Hematopoietic multipotent progenitor cell treated with erythropoietin and hydrocortisone succinate and interleukin-3 and kit ligand, for 8 days (in vitro differentiated cells): ENCODE results near the gene CCR7.

ENCODE experiments used
- DNase-seq: peaks from one replicate; pipeline ENCODE4 v3.0.0-alpha.2; 2015

The CCR7 gene

GRCh38 chr17:40564883-40565768, at the start of gene CCR7:
Gene CCR7 (minus strand): TSS chr17:40565472. CDS start chr17:40565409, 63 bp downstream.
- peak; percentile 55 for DNase-seq

- DNase-seq, result no peak
Measured at GRCh38 chr17:40614431-40615067, 49.3 kb upstream of the CCR7 start.

- DNase-seq, result no peak
Measured at GRCh38 chr17:40613467-40614154, 48.3 kb upstream of the CCR7 start.

- DNase-seq, result no peak
Measured at GRCh38 chr17:40612599-40613244, 47.5 kb upstream of the CCR7 start.

GRCh38 chr17:40611840-40612474, 46.7 kb upstream of the CCR7 start:
- no peak for DNase-seq

- no peak for DNase-seq
Measured at GRCh38 chr17:40610359-40610758, 45.1 kb upstream of the CCR7 start.

GRCh38 chr17:40608061-40608581, 42.8 kb upstream of the CCR7 start:
- no peak for DNase-seq

GRCh38 chr17:40607641-40608040, 42.4 kb upstream of the CCR7 start:
- DNase-seq, result no peak

GRCh38 chr17:40606548-40607353, 41.5 kb upstream of the CCR7 start:
- no peak for DNase-seq

- no peak for DNase-seq
Measured at GRCh38 chr17:40605306-40605705, 40.0 kb upstream of the CCR7 start.

GRCh38 chr17:40604327-40605080, 39.2 kb upstream of the CCR7 start:
- no peak for DNase-seq

GRCh38 chr17:40602445-40603443, 37.5 kb upstream of the CCR7 start:
- no peak for DNase-seq

GRCh38 chr17:40600486-40601046, 35.3 kb upstream of the CCR7 start:
- DNase-seq, result no peak

GRCh38 chr17:40599468-40599763, 34.1 kb upstream of the CCR7 start:
- DNase-seq, result no peak

- DNase-seq, result no peak
Measured at GRCh38 chr17:40598619-40599467, 33.6 kb upstream of the CCR7 start.

- no peak for DNase-seq
Measured at GRCh38 chr17:40598301-40598618, 33.0 kb upstream of the CCR7 start.

- no peak for DNase-seq
Measured at GRCh38 chr17:40597556-40598300, 32.5 kb upstream of the CCR7 start.

GRCh38 chr17:40597156-40597555, 31.9 kb upstream of the CCR7 start:
- no peak for DNase-seq
